Measurements from ENCODE around the gene PRKAR2B.
"Not testable (repeated sequence)": the region's sequence is repeated elsewhere in the genome, so short reads cannot be mapped to it uniquely, and the experiment has no call there.

PRKAR2B gene

DNA sequence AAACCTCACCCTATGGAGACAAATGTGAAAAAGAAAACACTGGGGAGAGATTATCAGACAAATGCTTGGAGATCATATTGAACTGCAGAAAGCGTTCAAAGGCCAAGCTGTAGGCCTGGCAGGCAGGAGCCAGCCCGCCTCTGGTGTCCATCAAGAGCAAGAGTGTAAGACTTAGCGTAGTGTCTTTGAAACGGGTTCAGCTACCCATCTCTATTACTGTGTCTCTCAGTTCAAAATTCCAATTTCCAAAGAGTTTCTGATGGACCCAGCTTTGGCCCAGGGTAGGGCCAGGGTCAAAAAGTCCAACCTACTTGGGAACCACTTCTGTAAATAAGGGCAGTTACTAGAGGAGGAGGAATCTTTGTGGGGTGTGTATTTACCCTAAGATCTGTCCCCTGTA, 78.9 kb downstream of the PRKAR2B start:
- no peak for DNase-seq

DNA sequence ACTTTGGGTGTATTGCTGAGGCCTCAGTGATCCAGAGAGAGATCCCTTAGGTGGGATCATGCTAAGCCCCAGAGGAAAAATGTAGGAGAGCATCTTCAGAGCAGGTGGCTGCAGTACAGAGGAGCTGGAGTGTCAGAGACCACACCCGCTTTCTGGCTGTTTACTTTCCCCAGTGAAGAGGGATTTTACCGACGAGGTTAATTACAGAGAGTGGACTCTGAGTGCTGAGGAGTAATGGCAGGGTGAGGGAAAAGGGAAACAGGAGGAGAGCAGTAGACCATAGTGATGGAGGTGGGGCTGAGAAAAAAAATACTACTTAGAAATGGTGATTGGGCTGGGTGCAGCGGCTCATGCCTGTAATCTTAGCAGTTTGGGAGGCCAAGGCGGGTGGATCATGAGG, 81.0 kb downstream of the PRKAR2B start:
- DNase-seq, result no peak

DNA sequence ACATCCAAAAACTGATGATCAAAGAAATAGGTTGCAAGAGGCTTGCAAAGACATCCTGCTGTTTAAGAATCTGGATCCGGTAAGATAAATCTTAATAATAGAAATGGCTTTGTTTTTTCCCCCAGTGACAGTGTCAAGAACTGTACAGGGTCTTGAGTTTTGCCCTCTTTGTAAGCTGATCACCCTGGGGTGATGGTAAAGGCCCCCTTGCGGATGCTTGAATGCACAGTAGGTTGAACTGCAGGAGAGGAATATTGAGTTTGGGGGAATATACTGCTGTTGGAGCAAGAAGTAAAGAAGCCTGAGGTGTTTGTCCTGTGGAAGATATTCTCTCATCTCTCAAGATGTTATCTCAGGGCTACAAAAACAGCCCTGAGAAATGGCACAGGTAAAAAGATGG, 83.7 kb downstream of the PRKAR2B start:
- no peak for DNase-seq

DNA sequence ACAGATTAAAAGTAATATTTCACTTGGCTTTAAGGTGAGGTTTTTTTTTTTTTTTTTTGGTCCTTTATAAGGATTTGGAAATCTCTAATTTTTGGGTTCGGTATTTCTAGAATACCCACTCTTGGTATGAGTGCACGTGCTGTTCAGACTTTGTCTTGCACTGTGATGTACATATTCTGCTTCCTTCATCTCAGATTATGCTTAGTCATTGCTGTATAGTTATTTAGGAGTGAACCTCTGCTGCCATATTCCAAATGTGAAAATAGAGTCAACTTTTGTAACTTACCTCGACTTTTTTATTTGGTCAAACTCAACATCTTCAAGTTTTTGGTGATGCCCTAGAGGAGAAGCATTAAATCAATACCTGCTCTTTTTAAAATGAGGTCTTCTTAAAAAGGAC, 84.2 kb downstream of the PRKAR2B start:
- DNase-seq, result no peak

- no peak for DNase-seq
These were observed 86.1 kb downstream of the PRKAR2B start for GRCh38 chr7:107130487-107131220.

DNA sequence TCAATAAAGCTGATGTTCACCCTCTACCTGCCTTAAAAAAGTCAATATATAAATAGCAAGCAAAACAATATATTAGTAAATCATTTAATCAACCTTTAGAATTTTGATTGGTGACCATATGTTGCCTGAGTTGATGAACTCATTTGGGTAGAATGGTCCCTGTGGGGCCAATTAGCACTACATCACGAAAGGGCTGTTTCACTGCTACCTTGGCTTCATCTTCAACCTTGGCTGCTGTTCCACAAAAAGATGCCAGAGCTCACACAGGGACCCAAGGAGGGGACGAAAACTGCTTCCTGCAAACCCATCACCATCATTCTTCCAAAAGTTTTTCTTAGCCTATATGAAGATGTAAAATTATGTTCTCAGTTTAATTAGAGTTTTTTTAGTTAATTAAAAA, 88.9 kb downstream of the PRKAR2B start:
- no peak for DNase-seq

DNA sequence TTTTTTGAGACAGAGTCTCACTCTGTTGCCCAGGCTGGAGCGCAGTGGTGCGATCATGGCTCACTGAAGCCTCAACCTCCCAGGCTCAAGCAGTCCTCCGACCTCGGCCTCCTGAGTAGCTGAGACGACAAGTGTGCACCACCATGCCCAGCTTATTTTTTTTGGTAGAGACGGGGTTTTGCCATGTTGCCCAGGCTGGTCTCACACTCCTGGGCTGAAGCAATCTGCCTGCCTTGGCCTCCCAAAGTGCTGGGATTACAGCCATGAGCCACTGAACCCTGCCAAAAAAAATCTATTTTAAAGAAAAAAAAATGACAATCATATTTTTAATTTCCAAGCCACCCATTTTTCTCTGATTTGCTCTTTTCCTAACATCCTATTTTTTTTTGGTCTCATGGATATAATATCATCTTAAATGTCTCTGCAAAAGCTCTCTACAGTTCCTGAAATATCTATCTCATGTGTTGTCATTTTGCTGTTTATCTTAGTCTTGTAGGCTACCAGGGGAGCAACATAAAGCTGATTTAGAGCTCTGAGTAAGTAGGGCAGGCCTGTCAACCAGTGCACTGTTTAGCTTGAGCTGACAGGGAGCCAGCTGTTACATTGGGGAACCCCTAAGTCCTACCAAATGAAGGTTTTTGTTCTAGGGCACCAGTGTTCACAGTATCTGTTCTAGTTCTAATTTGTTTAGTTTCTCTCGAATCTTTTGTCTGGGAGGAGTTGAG, 94.4 kb downstream of the PRKAR2B start:
- DNase-seq, result no peak

DNA sequence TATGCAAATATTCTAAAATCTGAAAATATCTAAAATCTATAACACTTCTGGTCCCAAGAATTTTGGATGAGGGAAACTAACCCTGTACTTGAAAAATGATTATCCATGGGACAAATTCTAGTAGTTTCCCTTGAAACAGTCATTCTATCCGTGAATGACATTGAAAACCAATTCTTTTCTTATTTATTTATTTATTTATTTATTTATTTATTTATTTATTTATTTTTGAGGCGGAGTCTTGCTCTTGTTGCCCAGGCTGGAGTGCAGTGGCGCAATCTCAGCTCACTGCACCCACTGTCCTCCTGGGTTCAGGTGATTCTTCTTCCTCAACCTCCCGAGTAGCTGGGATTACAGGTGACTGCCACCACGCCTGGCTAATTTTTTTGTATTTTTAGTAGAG, 99.4 kb downstream of the PRKAR2B start:
- DNase-seq, result not testable (repeated sequence)

DNA sequence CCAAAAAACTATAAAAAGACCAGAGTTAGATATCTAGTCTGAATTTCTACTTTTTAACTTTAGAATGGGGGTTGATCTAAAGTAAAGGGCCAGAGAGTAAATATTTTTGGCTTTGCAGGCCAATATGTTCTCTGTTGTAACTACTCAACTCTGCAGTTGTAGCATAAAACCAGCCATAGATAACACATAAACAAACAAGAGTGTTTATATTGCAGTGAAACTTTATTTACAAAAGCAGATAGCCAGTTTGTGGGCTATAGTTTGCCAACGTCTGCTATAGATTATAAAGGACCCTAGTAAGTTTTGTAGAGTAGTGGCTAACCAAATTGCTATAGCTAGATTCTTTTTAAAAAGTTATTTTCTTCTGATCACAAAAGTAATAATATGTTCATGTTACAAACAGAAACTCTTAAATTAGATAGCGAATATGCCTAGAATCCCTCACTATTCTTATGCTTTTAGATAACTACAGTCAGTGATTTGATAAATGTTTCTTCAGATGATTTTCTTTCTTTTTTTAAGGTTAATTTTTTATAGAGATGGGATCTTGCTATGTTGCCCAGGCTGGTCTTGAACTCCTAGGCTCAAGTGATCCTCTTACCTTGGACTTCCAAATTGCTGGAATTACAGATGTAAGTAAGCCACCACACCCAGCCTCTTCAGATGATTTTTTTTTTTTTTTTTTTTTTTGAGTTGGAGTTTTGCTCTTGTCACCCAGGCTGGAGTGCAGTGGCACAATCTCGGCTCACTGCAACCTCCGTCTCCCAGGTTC, 100.7 kb downstream of the PRKAR2B start:
- DNase-seq, result no peak

- DNase-seq, result peak; percentile 54 to 63 (median 58)
These were observed 103.2 kb downstream of the PRKAR2B start for GRCh38 chr7:107147464-107148393.

DNA sequence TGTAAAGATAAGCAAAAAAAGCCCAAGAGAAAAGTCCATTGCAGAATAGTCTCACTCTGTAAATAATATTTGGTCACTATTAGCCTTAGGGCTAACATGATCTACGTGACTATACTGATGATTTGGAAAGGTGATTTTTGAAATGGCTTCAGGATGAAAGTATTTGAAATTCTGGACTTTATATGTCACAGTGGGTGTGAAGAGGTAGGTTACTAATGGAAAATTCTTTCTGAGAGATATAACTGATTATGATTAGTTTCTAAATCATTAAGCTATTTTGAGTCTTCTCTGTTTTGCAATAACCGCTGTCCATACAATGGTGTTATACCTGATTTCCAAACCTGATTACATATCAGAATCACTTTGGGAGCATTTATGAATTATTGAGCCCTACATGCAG, 104.2 kb downstream of the PRKAR2B start:
- DNase-seq, result no peak

DNA sequence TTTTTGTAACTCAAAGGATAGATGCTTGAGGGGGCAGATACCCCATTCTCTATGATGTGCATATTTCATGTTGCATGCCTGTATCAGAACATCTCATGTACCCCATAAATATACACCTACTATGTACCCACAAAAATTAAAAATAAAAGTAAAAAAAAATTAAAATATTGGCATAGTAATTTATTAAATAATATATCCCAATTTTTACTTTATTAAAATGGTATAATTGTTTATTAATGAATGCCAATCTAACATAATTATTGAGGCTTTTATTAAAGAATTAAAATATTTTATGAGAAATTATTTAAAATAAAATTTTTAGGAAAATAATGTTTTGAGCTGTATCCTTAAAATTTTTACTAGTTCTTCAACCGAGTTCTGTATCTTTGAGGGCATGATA, 105.4 kb downstream of the PRKAR2B start:
- DNase-seq, result no peak

DNA sequence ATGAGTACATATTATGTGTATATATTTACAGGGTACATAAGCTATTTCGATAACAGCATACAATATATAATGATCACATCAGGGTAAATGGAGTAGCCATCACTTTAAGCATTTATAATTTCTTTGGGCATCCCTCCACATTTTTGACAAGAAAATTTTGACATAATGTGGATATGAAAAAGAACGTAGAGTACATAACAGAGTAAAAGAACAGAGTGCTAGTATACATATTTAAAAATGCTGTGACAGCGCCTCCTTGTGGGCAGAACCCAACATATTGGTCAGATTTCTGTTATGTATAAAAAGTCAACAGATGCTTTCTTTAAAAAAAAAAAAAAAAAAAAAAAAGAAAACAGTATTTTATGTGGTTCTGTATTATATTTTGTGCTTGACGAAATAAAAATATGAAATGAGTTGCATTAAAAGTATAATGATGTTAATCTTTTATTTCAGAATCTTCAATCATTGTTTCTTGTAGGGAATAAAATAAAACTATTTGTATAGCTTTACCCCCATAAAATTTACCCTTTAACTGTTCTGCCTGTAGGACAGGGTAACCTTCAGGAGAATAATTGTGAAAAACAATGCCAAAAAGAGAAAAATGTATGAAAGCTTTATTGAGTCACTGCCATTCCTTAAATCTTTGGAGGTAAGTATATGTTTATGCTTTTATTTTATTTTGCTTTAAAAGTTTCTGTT, 106.0 kb downstream of the PRKAR2B start:
- peak; percentile 86 to 91 (median 90) for DNase-seq

- DNase-seq, result no peak
These were observed 107.0 kb downstream of the PRKAR2B start for GRCh38 chr7:107151538-107151937.

DNA sequence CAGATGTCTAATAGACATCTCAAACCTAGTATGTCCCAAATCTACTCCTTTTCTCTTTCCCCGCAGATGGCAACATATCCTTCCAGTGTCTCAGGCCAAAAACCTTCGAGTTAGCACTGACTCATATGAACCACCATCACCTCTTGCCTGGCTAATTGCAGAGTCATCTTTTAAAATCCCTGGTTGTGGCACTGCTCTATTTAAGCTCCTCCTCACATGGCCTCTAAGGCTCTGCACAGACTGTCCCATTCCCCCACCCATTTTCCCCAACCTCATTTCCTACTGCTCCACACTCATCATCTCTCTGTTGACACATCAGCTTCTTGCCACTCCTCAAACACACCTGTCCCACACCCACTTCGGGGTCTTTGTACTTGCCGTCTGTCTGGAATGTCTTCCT, 107.5 kb downstream of the PRKAR2B start:
- no peak for DNase-seq

GRCh38 chr7:107154826-107155225, 110.3 kb downstream of the PRKAR2B start:
- DNase-seq, result no peak

- not testable (repeated sequence) for DNase-seq
These were observed 111.2 kb downstream of the PRKAR2B start for GRCh38 chr7:107155726-107156125.

DNA sequence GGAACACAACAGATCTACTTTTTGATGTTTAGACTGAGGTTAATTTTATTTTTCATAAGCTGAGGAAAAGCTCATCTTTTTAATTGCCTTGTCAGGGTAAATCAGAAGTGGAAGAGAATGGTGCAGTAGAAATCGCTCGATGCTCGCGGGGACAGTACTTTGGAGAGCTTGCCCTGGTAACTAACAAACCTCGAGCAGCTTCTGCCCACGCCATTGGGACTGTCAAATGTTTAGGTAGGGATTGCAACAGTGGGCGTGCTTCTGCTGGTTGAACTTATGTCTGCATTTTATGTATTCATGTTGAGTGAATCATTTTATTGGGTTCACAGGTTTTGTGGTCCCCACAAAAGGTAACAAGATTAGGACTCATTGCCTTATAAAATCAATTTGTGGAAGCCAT, 112.6 kb downstream of the PRKAR2B start:
- DNase-seq, result no peak

DNA sequence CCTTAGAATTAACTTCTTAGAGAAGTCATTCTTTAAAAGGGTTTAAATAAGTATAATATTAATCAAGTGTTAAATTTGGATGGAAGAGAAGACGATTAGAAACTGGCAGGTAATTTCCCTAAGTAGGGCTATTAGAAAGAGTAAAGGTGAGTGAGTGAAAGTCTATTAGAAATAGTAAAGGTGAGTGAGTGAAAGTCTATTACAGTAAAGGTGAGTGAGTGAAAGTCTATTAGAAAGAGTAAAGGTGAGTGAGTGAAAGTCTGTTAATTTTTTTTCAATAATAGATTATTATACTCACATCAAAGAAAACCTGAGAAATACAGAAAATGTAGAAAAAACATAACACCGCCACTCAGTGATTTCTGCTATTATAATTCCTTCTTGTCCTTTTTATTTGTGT, 113.5 kb downstream of the PRKAR2B start:
- DNase-seq, result no peak

DNA sequence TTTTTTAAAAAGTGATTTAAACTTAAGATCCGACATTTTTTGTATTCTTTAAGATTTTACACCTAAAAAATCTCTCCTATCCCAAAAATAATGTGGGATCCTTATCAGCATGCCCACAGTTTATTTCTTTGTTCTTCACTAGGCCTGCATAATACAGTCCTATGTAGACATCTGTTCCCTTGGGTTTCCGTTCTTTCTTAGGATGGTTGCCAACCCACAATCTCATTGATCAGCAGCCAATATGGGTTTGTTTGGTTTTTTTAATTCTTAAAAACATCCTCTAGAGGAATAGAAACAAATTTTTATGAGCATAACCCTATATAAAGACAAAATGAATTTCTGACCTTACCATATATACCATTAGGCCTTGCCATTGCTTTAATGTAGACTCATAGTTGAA, 115.9 kb downstream of the PRKAR2B start:
- DNase-seq, result no peak

DNA sequence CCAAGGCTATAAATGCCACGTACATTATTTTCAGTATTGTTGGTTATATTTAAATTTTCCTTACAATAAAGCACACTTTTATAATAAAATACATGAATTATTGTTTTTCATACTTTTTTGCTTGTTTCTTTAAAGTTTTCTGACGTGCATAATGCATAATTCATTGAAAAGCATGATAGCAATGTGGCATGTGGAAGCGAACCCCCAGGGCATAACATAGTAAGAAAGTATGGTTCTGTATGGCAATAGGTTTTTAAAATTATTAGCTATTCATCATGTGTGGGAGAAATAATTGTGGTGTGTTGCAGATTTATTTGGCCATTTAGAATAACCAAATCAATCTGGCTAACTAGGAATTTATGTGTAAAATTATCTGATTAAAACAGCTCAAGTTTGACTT, 116.9 kb downstream of the PRKAR2B start:
- DNase-seq, result no peak

GRCh38 chr7:107162475-107162874, 118.0 kb downstream of the PRKAR2B start:
- DNase-seq, result no peak
